ENCODE results near the gene ACAT1. TPM values are rescaled to one million over a fixed set of nuclear protein-coding genes. Genes with fewer than 3 reads are reported as not detected.

Gene ACAT1
- total and polyA plus RNA-seq, 10 of the 15 experiments (the other 5 are each of a cell fraction or from before 2014, with no cell fraction given) = 57.1 to 139 (median 91.2) TPM

- no peak for TF ChIP-seq PRDM15 (CRISPR knock-in tag; IDR thresholded peaks at IDR 0.05)
- TF ChIP-seq E2F4 (IDR thresholded peaks at IDR 0.05; ENCODE audit: low read depth, low read length) = no peak
- TF ChIP-seq BMI1 (IDR thresholded peaks at IDR 0.05; ENCODE audit: borderline replicate concordance) = no peak
- TF ChIP-seq ZNF207 (IDR thresholded peaks at IDR 0.05; ENCODE audit: borderline replicate concordance) = no peak
Measured at GRCh38 chr11:108177570-108177969, 56.2 kb downstream of the ACAT1 start (continued).

GRCh38 chr11:108193725-108194124 is 72.4 kb downstream of the ACAT1 start:
- POLR2A ChIA-PET = no interaction called here
- TF ChIP-seq PAX8 (IDR thresholded peaks at IDR 0.05) (no peak), RELA (IDR thresholded peaks at IDR 0.05; ENCODE audit: borderline replicate concordance, partially characterized antibody) (no peak), IRF4 (IDR thresholded peaks at IDR 0.05; ENCODE audit: low read depth, low read length) (no peak), KDM1A (IDR thresholded peaks at IDR 0.05; ENCODE audit: borderline replicate concordance) (no peak)
- H2AFZ ChIP-seq (ENCODE audit: control insufficient read depth, low read depth, low read length) = no peak overlapping the region
- H3K4me3 ChIP-seq = no peak overlapping the region
- H3K4me2 ChIP-seq (ENCODE audit: control insufficient read depth, insufficient read depth) = no peak overlapping the region
- CTCF ChIA-PET = interaction anchor here (1.0 kb wide), 1 partner anchor 19 kb away, joined by 4 read pairs; no protein-coding TSS in a partner anchor
- H3K79me2 ChIP-seq (ENCODE audit: control insufficient read depth, insufficient read depth, low read length) = peaks cover 16% of the 10 kb centered on the region
- in situ Hi-C loops (cut with MboI) = no loop called here
- FAIRE-seq = no peak
- no peaks in the 10 kb centered on the region for H3K27me3 ChIP-seq (replicated peaks in 1 of 2; ENCODE audit: control insufficient read depth in 2 of 2, insufficient read depth in 2 of 2, low read length in 1 of 2)
- no peak for ATAC-seq
- BruUV-seq (replicated peaks) = no TSS peak
- DNase-seq (ENCODE audit: low read depth, low spot score) = no peak
- H4K20me1 ChIP-seq (ENCODE audit: control insufficient read depth, insufficient read depth) = no peaks in the 10 kb centered on the region
- H3K4me1 ChIP-seq (ENCODE audit: control insufficient read depth, insufficient read depth, low read length) = peaks cover 18% of the 10 kb centered on the region
- H3K9me3 ChIP-seq (replicated peaks; ENCODE audit: control insufficient read depth, insufficient read depth, low read length) = no peaks in the 10 kb centered on the region
- peaks cover 0 to 9% of the 10 kb centered on the region in 2 experiments for H3K36me3 ChIP-seq (ENCODE audit: control insufficient read depth in 2 of 2, insufficient read depth in 2 of 2, low read length in 1 of 2)
- H3K9ac ChIP-seq (ENCODE audit: control insufficient read depth, insufficient read depth, low read length) = no peak overlapping the region
- SMC1A ChIA-PET (ENCODE audit: uncharacterized antibody, unreplicated experiment) = interaction anchor here (0.8 to 2.2 kb wide), 6 partner anchors 13 to 110 kb away, joined by 3 to 7 read pairs (median 3); partner anchors contain the start of genes ATM and NPAT
- intact Hi-C loops (cut with micrococcal nuclease; ENCODE audit: unreplicated experiment) = no loop called here
- RAD21 ChIA-PET (ENCODE audit: unreplicated experiment) = no interaction called here
- no peak overlapping the region for H3K27ac ChIP-seq (ENCODE audit: control insufficient read depth, insufficient read depth)
